ENCODE measurements around the gene POU3F3. TPM values are rescaled to one million over a fixed set of nuclear protein-coding genes. Genes with fewer than 3 reads are reported as not detected.

The POU3F3 gene
- total and polyA plus RNA-seq, 2 of the 8 experiments (the other 6 are each of a cell fraction or from before 2014, with no cell fraction given) = 0.09 TPM; not detected in 1

GRCh38 chr2:104856086-104856972 is 2.4 kb downstream of the POU3F3 start:
- peaks cover 63 to 85% (median 71%) of the 10 kb centered on the region in 4 experiments for H3K27me3 ChIP-seq (replicated peaks in 1 of 4; ENCODE audit: control insufficient read depth in 3 of 4, extremely low read depth in 1 of 4, insufficient read depth in 3 of 4, low read length in 3 of 4)
- H3K9ac ChIP-seq (replicated peaks in 1 of 4; ENCODE audit: extremely low read depth in 1 of 4, low read depth in 3 of 4, low read length in 3 of 4) = no peak overlapping the region
- no peak overlapping the region; the same call in 1 of the 2 replicates for H3K18ac ChIP-seq (ENCODE audit: extremely low read depth, low read length)
- H2BK15ac ChIP-seq (ENCODE audit: low read length) = no peak overlapping the region; the same call in 1 of the 2 replicates
- H3K9me3 ChIP-seq (ENCODE audit: insufficient read depth in 2 of 2, low read depth in 1 of 2, low read length in 1 of 2) = no peaks in the 10 kb centered on the region
- no peak overlapping the region for H3K56ac ChIP-seq (replicated peaks; ENCODE audit: insufficient read length, low read depth, low read length)
- no peak overlapping the region for H2BK20ac ChIP-seq (ENCODE audit: low read length)
- no peaks in the 10 kb centered on the region for H3K79me1 ChIP-seq (ENCODE audit: low read depth, low read length)
- H3K4me1 ChIP-seq (replicated peaks in 1 of 4; ENCODE audit: control insufficient read depth in 3 of 4, insufficient read depth in 4 of 4, low read length in 3 of 4) = peaks cover 11 to 24% (median 11%) of the 10 kb centered on the region in 4 experiments; a peak in 6 of 7 replicates
- peak overlapping the region; percentile 31; the same call in 1 of the 2 replicates for H4K8ac ChIP-seq (ENCODE audit: extremely low read depth, insufficient read depth, low read length)
- ChIA-PET POLR2A (ENCODE audit: partially characterized antibody) (interaction anchor here (0.7 to 1.4 kb wide), 2 partner anchors 11 to 21 kb away, joined by 3 read pairs; no protein-coding TSS in a partner anchor), CTCF (ENCODE audit: partially characterized antibody) (interaction anchor here (0.6 to 1.9 kb wide), 4 partner anchors 9 to 109 kb away, joined by 3 to 5 read pairs (median 4); no protein-coding TSS in a partner anchor)
- no peak overlapping the region for H3K27ac ChIP-seq (ENCODE audit: low read depth, low read length)
- no peaks in the 10 kb centered on the region for H3K79me2 ChIP-seq (ENCODE audit: control insufficient read depth in 1 of 2, insufficient read depth in 2 of 2, low read length in 2 of 2)
- peak overlapping the region in 2 of 4 experiments; percentile 22 to 38; a peak in 3 of 8 replicates for H3K4me3 ChIP-seq (ENCODE audit: extremely low read depth in 1 of 4, insufficient read depth in 2 of 4, low read depth in 3 of 4, low read length in 4 of 4)
- H3K23ac ChIP-seq (ENCODE audit: insufficient read length) = no peak overlapping the region
- peak overlapping the region; percentile 80; the same call in 1 of the 2 replicates for H2BK12ac ChIP-seq (ENCODE audit: low read depth, low read length)
- H4K20me1 ChIP-seq (replicated peaks in 1 of 2; ENCODE audit: control insufficient read depth in 1 of 2, insufficient read depth in 2 of 2, low read length in 2 of 2) = peaks cover 3 to 11% of the 10 kb centered on the region in 2 experiments
- FAIRE-seq (no peak), DNase-seq (ENCODE audit: low read depth in 1 of 2, low spot score in 2 of 2) (peak in 1 of 2 experiments; percentile 76)
- H2AK5ac ChIP-seq (ENCODE audit: low read depth, low read length) = no peak overlapping the region
- peak overlapping the region; percentile 61 to 62 for H3K4me2 ChIP-seq (ENCODE audit: insufficient read depth in 1 of 2, low read depth in 2 of 2, low read length in 2 of 2)
- H3K36me3 ChIP-seq (ENCODE audit: control insufficient read depth in 2 of 4, insufficient read depth in 4 of 4, low read length in 3 of 4) = peaks cover 0 to 4% (median 0%) of the 10 kb centered on the region in 4 experiments; a peak in 1 of 8 replicates
- H2BK120ac ChIP-seq (replicated peaks; ENCODE audit: low read depth, low read length) = no peak overlapping the region
- WGBS, 2 experiments (ENCODE audit: extremely low coverage in 1 of 2, insufficient coverage in 1 of 2, insufficient read length in 1 of 2, insufficient replicate concordance in 2 of 2, low coverage in 1 of 2, low lambda C conversion rate in 2 of 2, missing lambda C conversion rate in 1 of 2) = 4% methylated on average over 42 of the region's 106 CpGs; no CpG with 5 or more reads in 1 of the 2 experiments
- H3K14ac ChIP-seq (ENCODE audit: insufficient read length) = no peak overlapping the region
- H3K4ac ChIP-seq (replicated peaks; ENCODE audit: insufficient read length, low read depth, low read length) = no peak overlapping the region
- no peak overlapping the region for H4K5ac ChIP-seq (ENCODE audit: insufficient read length, low read depth, low read length)
- H2BK5ac ChIP-seq (ENCODE audit: low read depth, low read length) = no peak overlapping the region; the same call in 1 of the 2 replicates
- H4K91ac ChIP-seq (replicated peaks; ENCODE audit: insufficient read length, low read length) = no peak overlapping the region
- H3K23me2 ChIP-seq (ENCODE audit: low read depth, low read length) = peaks cover 9% of the 10 kb centered on the region; the same call in 1 of the 2 replicates
- no peak overlapping the region for H2AFZ ChIP-seq (ENCODE audit: low read length)
- TF ChIP-seq CBX5 (IDR thresholded peaks at IDR 0.05; ENCODE audit: low read depth, low read length) = no peak
- no peak for TF ChIP-seq BACH1 (IDR thresholded peaks at IDR 0.05; ENCODE audit: low read length)
- TF ChIP-seq HDAC6 (IDR thresholded peaks at IDR 0.05; ENCODE audit: low read depth, low read length) = no peak
- TF ChIP-seq, protein P1, sequence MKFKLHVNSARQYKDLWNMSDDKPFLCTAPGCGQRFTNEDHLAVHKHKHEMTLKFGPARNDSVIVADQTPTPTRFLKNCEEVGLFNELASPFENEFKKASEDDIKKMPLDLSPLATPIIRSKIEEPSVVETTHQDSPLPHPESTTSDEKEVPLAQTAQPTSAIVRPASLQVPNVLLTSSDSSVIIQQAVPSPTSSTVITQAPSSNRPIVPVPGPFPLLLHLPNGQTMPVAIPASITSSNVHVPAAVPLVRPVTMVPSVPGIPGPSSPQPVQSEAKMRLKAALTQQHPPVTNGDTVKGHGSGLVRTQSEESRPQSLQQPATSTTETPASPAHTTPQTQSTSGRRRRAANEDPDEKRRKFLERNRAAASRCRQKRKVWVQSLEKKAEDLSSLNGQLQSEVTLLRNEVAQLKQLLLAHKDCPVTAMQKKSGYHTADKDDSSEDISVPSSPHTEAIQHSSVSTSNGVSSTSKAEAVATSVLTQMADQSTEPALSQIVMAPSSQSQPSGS (IDR thresholded peaks at IDR 0.05; ENCODE audit: low read length) = no peak
- TF ChIP-seq TEAD4 (IDR thresholded peaks at IDR 0.05; ENCODE audit: low read depth, low read length) = no peak
- TF ChIP-seq YY1 (IDR thresholded peaks at IDR 0.05; ENCODE audit: low read depth, low read length) = no peak
- TF ChIP-seq E2F6 (IDR thresholded peaks at IDR 0.05) = peak; percentile 80
- no peak for TF ChIP-seq CHD1 (IDR thresholded peaks at IDR 0.05; ENCODE audit: low read depth, low read length)
- TF ChIP-seq TAF7 (optimal IDR thresholded peaks at IDR 0.05; ENCODE audit: borderline replicate concordance, low read depth, low read length) = no peak
